RWPE1 (cell line): ENCODE results near the gene GLP2R.

Experiments
- CTCF ChIA-PET: fragments of 350-600 bp; sonication (Branson Sonifier 250); formaldehyde crosslinking; extraction: SDS; loops from one replicate; lab custom pipeline; 2021; lab: Yijun Ruan, JAX
- POLR2A ChIA-PET: fragments of 400-600 bp; formaldehyde crosslinking; extraction: SDS; loops from one replicate; lab custom pipeline; 2020; ENCODE audit warnings: antibody characterized with exemption; ENCODE audit not compliant: low non-redundant PET; lab: Yijun Ruan, JAX
- DNase-seq: peaks from one replicate; pipeline ENCODE4 v3.0.0; 2012; ENCODE audit warnings: low spot score
- H3K27ac ChIP-seq: fragments of 450-650 bp; 2 replicates; pipeline ENCODE4 v1.5.1; 2017
- CTCF ChIP-seq: fragments of 450-650 bp; conservative IDR thresholded peaks from 2 replicates; pipeline ENCODE4 v1.5.1; 2017; ENCODE audit warnings: low read depth, mild to moderate bottlenecking

The GLP2R gene

GRCh38 chr17:9874722-9875121 is 49.0 kb downstream of the GLP2R start:
- H3K27ac ChIP-seq = no peak overlapping the region
- CTCF ChIA-PET = no interaction called here
- no peak for TF ChIP-seq CTCF
- no peak for DNase-seq
- POLR2A ChIA-PET = no interaction called here

- ChIA-PET POLR2A (no interaction called here), CTCF (no interaction called here)
- H3K27ac ChIP-seq = no peak overlapping the region
- TF ChIP-seq CTCF = no peak
- no peak for DNase-seq
Observed at GRCh38 chr17:9875441-9875840, 49.7 kb downstream of the GLP2R start.

GRCh38 chr17:9878356-9878755 is 52.6 kb downstream of the GLP2R start:
- ChIA-PET CTCF (interaction anchor here (0.6 to 1.3 kb wide), 3 partner anchors 10 to 422 kb away, joined by 3 to 4 read pairs (median 3); no protein-coding TSS in a partner anchor), POLR2A (no interaction called here)
- TF ChIP-seq CTCF = no peak

GRCh38 chr17:9878786-9879525 is 53.2 kb downstream of the GLP2R start:
- no peak for TF ChIP-seq CTCF
- CTCF ChIA-PET = interaction anchor here (0.6 to 1.3 kb wide), 3 partner anchors 10 to 422 kb away, joined by 3 to 4 read pairs (median 3); no protein-coding TSS in a partner anchor
- H3K27ac ChIP-seq = no peak overlapping the region
- DNase-seq = peak; percentile 13
- POLR2A ChIA-PET = no interaction called here

More at GRCh38 chr17:9878356-9878755, 52.6 kb downstream of the GLP2R start:
- H3K27ac ChIP-seq = no peak overlapping the region
- DNase-seq = no peak

GRCh38 chr17:9880582-9880999 is 54.9 kb downstream of the GLP2R start:
- ChIA-PET CTCF (interaction anchor here (0.6 kb wide), 1 partner anchor 112 kb away, joined by 4 read pairs; no protein-coding TSS in a partner anchor), POLR2A (no interaction called here)
- TF ChIP-seq CTCF = no peak
- H3K27ac ChIP-seq = no peak overlapping the region
- peak; percentile 86 for DNase-seq

GRCh38 chr17:9883451-9883850 is 57.7 kb downstream of the GLP2R start:
- CTCF ChIA-PET = no interaction called here
- TF ChIP-seq CTCF = no peak
- no peak overlapping the region for H3K27ac ChIP-seq
- DNase-seq = no peak
- POLR2A ChIA-PET = no interaction called here
